GM23338 (cell line): ENCODE results near the gene CDK4. TPM values are rescaled to one million over a fixed set of nuclear protein-coding genes. Genes with fewer than 3 reads are reported as not detected.

Source experiments
- ATAC-seq: fragments of 200-7000 bp; cut with Tn5 transposase; 3 replicates; pipeline ENCODE4 v1.9.1; 2020
- DNase-seq: peaks from one replicate; pipeline ENCODE4 v3.0.0-alpha.2; 2015; ENCODE audit warnings: low spot score
- H2AFZ ChIP-seq: fragments of 200-600 bp; sonication (generic); 2 replicates; pipeline ENCODE4 v1.8.0; 2016; ENCODE audit warnings: antibody characterized with exemption, mild to moderate bottlenecking, moderate library complexity
- H3F3A ChIP-seq: fragments of 200-600 bp; sonication (generic); replicated peaks from 2 replicates; pipeline ENCODE4 v1.8.0; 2017; ENCODE audit warnings: antibody characterized with exemption, mixed run types, low read depth
- H3K27ac ChIP-seq: fragments of 200-600 bp; sonication (generic); 2 replicates; pipeline ENCODE4 v1.6.1; 2016; ENCODE audit warnings: low read depth
- H3K27me3 ChIP-seq: fragments of 200-600 bp; sonication (generic); 2 replicates; pipeline ENCODE4 v1.8.0; 2016; ENCODE audit warnings: mild to moderate bottlenecking, mixed run types, moderate library complexity; ENCODE audit not compliant: insufficient read depth
- H3K36me3 ChIP-seq: fragments of 200-600 bp; sonication (generic); 2 replicates; pipeline ENCODE4 v1.8.0; 2016; ENCODE audit warnings: mild to moderate bottlenecking; ENCODE audit not compliant: insufficient read depth
- H3K4me1 ChIP-seq: fragments of 200-600 bp; sonication (generic); 2 replicates; pipeline ENCODE4 v1.8.0; 2016; ENCODE audit warnings: mild to moderate bottlenecking, moderate library complexity; ENCODE audit not compliant: insufficient read depth
- H3K4me2 ChIP-seq: fragments of 200-600 bp; sonication (generic); 2 replicates; pipeline ENCODE4 v1.7.1; 2017; ENCODE audit warnings: mixed run types
- H3K4me3 ChIP-seq: fragments of 200-600 bp; sonication (generic); 2 replicates; pipeline ENCODE4 v1.6.1; 2016; ENCODE audit warnings: mixed run types
- H3K79me2 ChIP-seq: fragments of 200-600 bp; sonication (generic); replicated peaks from 2 replicates; pipeline ENCODE4 v1.8.0; 2017; ENCODE audit warnings: mild to moderate bottlenecking; ENCODE audit not compliant: insufficient read depth
- H3K9me2 ChIP-seq: fragments of 200-600 bp; sonication (generic); 2 replicates; pipeline ENCODE4 v1.8.0; 2017; ENCODE audit not compliant: insufficient read depth
- H4K20me1 ChIP-seq: fragments of 200-600 bp; sonication (generic); replicated peaks from 2 replicates; pipeline ENCODE4 v1.8.0; 2017; ENCODE audit warnings: mild to moderate bottlenecking; ENCODE audit not compliant: insufficient read depth
- H3K27ac Mint-ChIP-seq: 2 replicates; pipeline ENCODE4 v1.8.0; 2020; ENCODE audit warnings: inconsistent platforms, mild to moderate bottlenecking, moderate library complexity, mixed read lengths
- H3K27me3 Mint-ChIP-seq: 3 replicates; pipeline ENCODE4 v1.8.0; 2022; ENCODE audit warnings: low read depth, mild to moderate bottlenecking, moderate library complexity, mixed read lengths, inconsistent platforms; ENCODE audit not compliant: insufficient read depth, poor library complexity
- H3K36me3 Mint-ChIP-seq: 3 replicates; pipeline ENCODE4 v1.8.0; 2021; ENCODE audit warnings: low read depth, mild to moderate bottlenecking, inconsistent platforms, moderate library complexity, mixed read lengths
- H3K4me1 Mint-ChIP-seq: 3 replicates; pipeline ENCODE4 v1.8.0; 2020; ENCODE audit warnings: mild to moderate bottlenecking, inconsistent platforms, mixed read lengths
- H3K4me3 Mint-ChIP-seq: 3 replicates; pipeline ENCODE4 v1.8.0; 2021; ENCODE audit warnings: moderate library complexity, mild to moderate bottlenecking, inconsistent platforms, mixed read lengths
- H3K9me3 Mint-ChIP-seq: 3 replicates; pipeline ENCODE4 v1.8.0; 2020; ENCODE audit warnings: moderate library complexity, mild to moderate bottlenecking, inconsistent platforms, mixed read lengths
- EZH2phosphoT487 ChIP-seq: fragments of 200-600 bp; sonication (generic); IDR thresholded peaks from one replicate; pipeline ENCODE4 v1.8.1; 2018; ENCODE audit warnings: antibody characterized with exemption; ENCODE audit not compliant: unreplicated experiment
- JUNB ChIP-seq: IDR thresholded peaks from one replicate; pipeline ENCODE4 v1.6.1; 2016; ENCODE audit warnings: antibody characterized with exemption; ENCODE audit not compliant: unreplicated experiment
- NANOG ChIP-seq: IDR thresholded peaks from 2 replicates; pipeline ENCODE4 v1.6.1; 2016; ENCODE audit warnings: antibody characterized with exemption, borderline replicate concordance
- REST ChIP-seq: IDR thresholded peaks from one replicate; pipeline ENCODE4 v1.6.1; 2018; ENCODE audit warnings: antibody characterized with exemption; ENCODE audit not compliant: unreplicated experiment
- ZNF114 ChIP-seq: fragments of 250-450 bp; sonication (Bioruptor Pico); IDR thresholded peaks from 2 replicates; pipeline ENCODE4 v1.5.0; 2020; ENCODE audit warnings: mild to moderate bottlenecking, moderate library complexity
- ZNF331 ChIP-seq: fragments of 250-450 bp; sonication (Bioruptor Pico); IDR thresholded peaks from 2 replicates; pipeline ENCODE4 v1.5.0; 2020; ENCODE audit warnings: low read depth, mild to moderate bottlenecking, moderate library complexity
- polyA plus RNA-seq: library from polyadenylated mRNA; unstranded; fragments of >200 nt; fragmentation: Nextera tagmentation; extraction: Ambion mirVana; gene quantifications from 2 replicates; pipeline ENCODE4 v1.2.1, GENCODE V29; 2016
- total RNA-seq: library from RNA; depleted of rRNA; stranded (reverse); fragments of >200 nt; shearing (Covaris generic); gene quantifications from 2 replicates; pipeline ENCODE4 v1.2.3, GENCODE V29; 2014
- TF ChIP-seq, protein P1 (sequence below): IDR thresholded peaks from 2 replicates; pipeline ENCODE4 v1.6.1; 2016; ENCODE audit warnings: antibody characterized with exemption
- TF ChIP-seq, protein P2 (sequence below), 2 experiments: fragments of 200-600 bp in 1 of 2; sonication (generic) in 1 of 2; conservative IDR thresholded peaks; 2 replicates each; pipeline versions ENCODE4 v1.5.1 to v1.6.1; 2016 to 2017; ENCODE audit warnings: antibody characterized with exemption in 2 of 2, low read depth in 2 of 2, mild to moderate bottlenecking in 2 of 2, moderate library complexity in 1 of 2

CDK4 gene
- total and polyA plus RNA-seq, 2 experiments from 2014 or later = 105 to 198 TPM

DNA sequence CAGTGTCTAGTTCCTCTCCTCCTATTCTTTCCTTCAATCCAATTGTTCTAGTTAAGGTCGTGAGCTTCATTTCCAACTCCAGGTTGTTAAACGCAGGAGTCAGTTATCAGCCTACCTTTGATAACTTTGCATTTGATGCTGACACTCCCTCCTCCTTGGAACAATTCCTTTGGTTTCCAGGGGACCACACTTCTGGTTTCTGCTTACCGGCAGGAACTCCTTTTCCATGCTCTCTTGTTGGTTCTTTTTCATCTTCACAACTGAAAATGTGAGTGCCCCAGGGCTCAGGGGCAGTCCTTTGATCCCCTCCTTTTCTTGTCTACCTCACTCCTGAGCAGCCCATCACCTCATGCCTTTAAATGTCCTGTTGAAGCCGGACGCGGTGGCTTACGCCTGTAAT is 25.3 kb upstream of the CDK4 start (continued):
- TF ChIP-seq, protein P1, sequence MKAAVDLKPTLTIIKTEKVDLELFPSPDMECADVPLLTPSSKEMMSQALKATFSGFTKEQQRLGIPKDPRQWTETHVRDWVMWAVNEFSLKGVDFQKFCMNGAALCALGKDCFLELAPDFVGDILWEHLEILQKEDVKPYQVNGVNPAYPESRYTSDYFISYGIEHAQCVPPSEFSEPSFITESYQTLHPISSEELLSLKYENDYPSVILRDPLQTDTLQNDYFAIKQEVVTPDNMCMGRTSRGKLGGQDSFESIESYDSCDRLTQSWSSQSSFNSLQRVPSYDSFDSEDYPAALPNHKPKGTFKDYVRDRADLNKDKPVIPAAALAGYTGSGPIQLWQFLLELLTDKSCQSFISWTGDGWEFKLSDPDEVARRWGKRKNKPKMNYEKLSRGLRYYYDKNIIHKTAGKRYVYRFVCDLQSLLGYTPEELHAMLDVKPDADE = no peak
- TF ChIP-seq ZNF114 = no peak
- TF ChIP-seq NANOG = no peak
- no peak for TF ChIP-seq ZNF331 (CRISPR knock-in tag)
- TF ChIP-seq EZH2phosphoT487 = no peak
- TF ChIP-seq REST = no peak

DNA sequence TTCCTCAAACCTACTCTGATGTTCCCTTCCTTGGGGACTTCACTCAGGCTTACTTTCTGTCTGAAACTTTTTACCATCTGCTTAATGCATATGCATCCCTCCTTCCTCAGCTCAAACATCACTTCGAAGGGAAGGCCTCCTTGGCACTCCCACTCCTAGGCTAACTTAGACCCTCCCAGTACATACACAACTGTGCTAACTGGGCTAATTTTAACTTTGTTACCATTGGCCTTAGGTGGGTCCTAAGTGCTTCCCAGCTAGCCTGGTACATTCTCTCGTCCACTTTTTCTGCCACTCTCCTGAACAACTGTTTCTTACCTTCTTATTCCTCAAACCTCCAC is 24.1 kb upstream of the CDK4 start:
- no peaks in the 10 kb centered on the region for H3K79me2 ChIP-seq
- no peak overlapping the region for H3K27ac ChIP-seq
- H3K4me2 ChIP-seq = no peak overlapping the region
- H3K9me3 Mint-ChIP-seq = no peaks in the 10 kb centered on the region; the same call in 2 of the 3 replicates
- no peak overlapping the region; the same call in 2 of the 3 replicates for H3K4me3 Mint-ChIP-seq
- TF ChIP-seq JUNB = no peak
- TF ChIP-seq, protein P2, sequence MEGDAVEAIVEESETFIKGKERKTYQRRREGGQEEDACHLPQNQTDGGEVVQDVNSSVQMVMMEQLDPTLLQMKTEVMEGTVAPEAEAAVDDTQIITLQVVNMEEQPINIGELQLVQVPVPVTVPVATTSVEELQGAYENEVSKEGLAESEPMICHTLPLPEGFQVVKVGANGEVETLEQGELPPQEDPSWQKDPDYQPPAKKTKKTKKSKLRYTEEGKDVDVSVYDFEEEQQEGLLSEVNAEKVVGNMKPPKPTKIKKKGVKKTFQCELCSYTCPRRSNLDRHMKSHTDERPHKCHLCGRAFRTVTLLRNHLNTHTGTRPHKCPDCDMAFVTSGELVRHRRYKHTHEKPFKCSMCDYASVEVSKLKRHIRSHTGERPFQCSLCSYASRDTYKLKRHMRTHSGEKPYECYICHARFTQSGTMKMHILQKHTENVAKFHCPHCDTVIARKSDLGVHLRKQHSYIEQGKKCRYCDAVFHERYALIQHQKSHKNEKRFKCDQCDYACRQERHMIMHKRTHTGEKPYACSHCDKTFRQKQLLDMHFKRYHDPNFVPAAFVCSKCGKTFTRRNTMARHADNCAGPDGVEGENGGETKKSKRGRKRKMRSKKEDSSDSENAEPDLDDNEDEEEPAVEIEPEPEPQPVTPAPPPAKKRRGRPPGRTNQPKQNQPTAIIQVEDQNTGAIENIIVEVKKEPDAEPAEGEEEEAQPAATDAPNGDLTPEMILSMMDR (conservative IDR thresholded peaks at IDR 0.05; ENCODE audit: low read depth in 2 of 2) = 0 out of 4 replicates have a peak, but pooled peaks of 1 of the 2 experiments have one; percentile 12
- TF ChIP-seq, protein P1 = no peak
- H3K27ac Mint-ChIP-seq = no peak overlapping the region
- H3K4me3 ChIP-seq = no peak overlapping the region
- DNase-seq (no peak), ATAC-seq (no peak)
- no peaks in the 10 kb centered on the region for H3F3A ChIP-seq
- H3K36me3 ChIP-seq = no peaks in the 10 kb centered on the region
- H3K4me1 Mint-ChIP-seq = peaks cover 6% of the 10 kb centered on the region
- H3K27me3 Mint-ChIP-seq = peaks cover 12% of the 10 kb centered on the region
- H4K20me1 ChIP-seq = no peaks in the 10 kb centered on the region; the same call in 1 of the 2 replicates
- H2AFZ ChIP-seq = no peak overlapping the region
- H3K9me2 ChIP-seq = no peaks in the 10 kb centered on the region
- H3K36me3 Mint-ChIP-seq = peaks cover 3% of the 10 kb centered on the region; the same call in 2 of the 3 replicates
- H3K27me3 ChIP-seq = peaks cover 19% of the 10 kb centered on the region
- no peaks in the 10 kb centered on the region for H3K4me1 ChIP-seq
